Posterior cingulate gyrus (tissue), 11 donors: ENCODE measurements around the gene HIRA.

Experiments
- DNase-seq, 10 donors: peaks; one replicate each; pipeline versions ENCODE4 v3.0.0 to v3.0.0-alpha.2; 2020 to 2021; ENCODE audit warnings: mixed read lengths in 3 of 10
- intact Hi-C: fragments of 100-400 bp; cut with DNase I; formaldehyde crosslinking; loops from one replicate; pipeline ENCODE4 v1.15.1; 2023

The HIRA gene

DNA sequence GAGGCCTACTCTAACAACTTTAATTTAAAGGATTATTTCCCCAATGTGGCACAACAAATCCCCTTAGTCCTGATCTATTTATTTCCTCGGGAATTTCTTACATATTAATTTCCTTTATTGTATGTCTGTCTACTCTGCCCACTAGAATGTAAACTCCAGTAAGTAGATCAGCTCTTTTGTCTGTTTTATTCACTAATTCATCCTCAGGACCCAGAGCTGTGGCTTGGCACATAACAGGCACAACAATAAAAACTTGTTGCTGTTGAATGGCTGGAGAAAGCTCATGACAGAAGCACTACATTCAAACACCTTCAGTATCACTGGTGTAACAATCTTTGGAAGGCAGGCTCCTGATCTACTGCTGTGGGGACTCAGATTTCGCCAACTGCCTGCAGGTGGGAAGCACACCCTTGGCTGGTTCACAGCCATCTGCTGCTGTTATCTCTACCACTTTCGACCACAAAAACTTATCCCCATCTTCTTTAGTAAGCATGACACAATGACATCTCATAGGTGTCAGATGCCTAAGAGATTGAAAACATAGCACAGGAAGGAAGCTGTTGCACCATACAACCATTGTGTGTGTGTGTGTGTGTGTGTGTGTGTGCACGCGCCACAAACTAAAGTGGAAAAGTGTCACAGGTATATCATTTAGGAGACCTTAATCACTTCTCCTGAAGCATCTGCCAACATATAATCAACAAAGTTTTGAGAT, 11.9 kb downstream of the HIRA start:
- intact Hi-C loops: no loop called here
- DNase-seq: no peak

DNA sequence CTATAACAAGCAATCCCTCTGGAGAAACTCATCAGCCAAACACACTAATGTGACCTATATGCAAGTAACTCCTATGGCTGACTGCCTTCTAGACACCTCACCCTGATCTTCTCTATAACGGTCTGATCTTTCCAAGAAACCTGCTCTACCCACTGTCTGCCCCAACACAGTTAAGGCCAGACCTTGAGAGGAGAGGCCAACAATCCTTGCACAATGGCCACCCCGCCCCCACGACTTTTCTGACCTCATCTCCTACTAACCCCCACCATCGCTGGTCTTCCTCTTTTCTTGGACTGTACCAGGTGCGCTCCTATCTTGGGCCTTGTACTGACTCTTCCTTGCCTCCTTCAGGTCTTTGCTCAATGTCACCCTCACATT, 12.5 kb downstream of the HIRA start:
- intact Hi-C loops: no loop called here
- DNase-seq: no peak

DNA sequence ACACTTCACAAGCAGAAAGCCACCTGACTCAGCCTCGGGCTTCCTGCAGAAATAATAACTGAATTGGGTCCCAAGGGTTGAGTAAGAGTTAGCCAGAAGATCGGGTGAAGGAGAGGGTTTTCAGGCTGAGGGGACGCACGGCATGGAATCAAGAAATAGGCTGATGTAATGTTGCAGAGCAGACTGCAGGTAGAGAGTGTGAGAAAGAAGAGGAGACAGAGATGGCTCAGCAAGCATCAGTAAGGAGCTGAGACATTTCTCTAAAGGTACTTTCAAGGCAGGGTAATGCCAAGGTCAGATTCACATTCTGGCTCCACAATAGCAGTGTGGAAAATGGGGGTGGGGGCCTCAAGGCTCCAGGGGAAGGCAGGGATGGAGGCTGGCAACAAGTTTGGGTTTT, 18.6 kb downstream of the HIRA start:
- intact Hi-C loops: no loop called here

DNA sequence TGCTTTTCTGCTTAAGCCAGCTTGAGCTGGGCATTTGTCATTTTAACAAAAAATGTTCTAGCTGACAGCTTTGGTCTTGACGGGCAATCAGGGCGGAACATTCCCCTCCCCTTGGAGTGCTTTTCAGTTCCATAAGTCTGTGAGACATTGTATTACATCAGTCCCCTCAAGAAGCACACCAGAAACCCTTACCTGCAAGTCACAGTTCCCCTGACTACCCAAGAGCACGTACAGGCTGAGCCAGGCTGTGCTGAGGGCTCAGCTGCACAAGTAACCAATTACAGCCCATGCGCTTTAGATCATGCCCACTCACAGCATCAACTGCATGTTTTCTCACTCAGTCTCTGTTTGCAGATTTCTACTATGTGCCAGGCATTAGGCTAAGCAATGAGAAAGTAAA, 19.1 kb downstream of the HIRA start:
- intact Hi-C loops: no loop called here
- DNase-seq: peak in 1 of 10 donors; percentile 35

More for the DNA sequence above, 18.6 kb downstream of the HIRA start:
- DNase-seq: peak in 1 of 10 donors; percentile 12

DNA sequence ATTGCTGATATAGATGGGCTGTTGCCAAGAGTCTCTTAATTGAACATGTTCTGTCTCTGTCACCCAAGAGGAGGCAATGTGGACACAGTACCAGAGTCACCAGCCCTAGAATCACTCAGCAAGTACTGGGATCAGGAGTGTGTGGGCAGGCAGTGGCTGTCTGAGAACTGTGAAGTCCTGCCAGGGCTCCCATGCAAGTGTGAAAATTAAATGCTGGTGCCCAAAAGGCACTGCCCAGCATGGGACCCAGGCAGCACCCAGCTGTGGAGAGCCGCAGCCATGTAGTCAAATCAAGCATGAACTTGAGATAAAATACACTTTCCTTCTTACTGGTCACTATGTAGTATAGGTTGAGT, 19.9 kb downstream of the HIRA start:
- DNase-seq: peak in 2 of 10 donors; percentile 77 to 86
- intact Hi-C loops: no loop called here

DNA sequence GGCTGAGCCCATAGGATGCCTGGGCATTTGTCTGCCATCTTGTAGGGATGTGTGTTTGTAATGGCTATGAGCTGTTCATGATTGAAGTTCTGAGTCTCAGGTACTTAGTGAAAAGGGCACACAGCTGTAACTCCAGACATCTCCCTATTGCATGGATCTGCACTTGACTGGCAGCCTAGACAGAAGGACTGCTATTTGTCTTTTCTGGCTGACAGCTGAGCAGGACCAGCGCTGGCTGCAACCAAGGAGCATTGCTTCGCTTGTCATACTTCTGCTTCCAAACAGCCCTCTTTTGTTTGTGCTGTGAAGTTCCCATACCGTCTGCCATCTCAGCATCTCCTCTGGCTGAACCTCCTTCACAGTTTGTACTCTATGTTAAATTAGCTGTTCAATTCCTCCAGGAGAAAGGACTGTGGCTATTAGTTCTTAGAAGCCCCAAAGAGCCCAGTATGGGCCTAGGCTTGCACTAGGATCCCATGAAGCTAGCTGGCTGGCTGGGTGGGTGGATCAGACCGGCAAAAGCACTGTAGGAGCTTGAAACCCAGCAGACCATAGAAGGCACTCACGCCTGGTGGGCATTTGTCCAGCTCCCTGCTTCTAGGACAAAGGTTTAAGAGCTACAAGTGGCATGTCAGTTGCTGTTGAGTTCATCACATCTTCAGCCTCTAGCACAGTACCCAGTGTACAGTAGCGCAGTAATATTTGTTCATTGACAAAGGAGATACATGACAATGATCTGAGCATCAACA, 20.4 kb downstream of the HIRA start:
- intact Hi-C loops: no loop called here
- DNase-seq: peak in 1 of 10 donors; percentile 77

DNA sequence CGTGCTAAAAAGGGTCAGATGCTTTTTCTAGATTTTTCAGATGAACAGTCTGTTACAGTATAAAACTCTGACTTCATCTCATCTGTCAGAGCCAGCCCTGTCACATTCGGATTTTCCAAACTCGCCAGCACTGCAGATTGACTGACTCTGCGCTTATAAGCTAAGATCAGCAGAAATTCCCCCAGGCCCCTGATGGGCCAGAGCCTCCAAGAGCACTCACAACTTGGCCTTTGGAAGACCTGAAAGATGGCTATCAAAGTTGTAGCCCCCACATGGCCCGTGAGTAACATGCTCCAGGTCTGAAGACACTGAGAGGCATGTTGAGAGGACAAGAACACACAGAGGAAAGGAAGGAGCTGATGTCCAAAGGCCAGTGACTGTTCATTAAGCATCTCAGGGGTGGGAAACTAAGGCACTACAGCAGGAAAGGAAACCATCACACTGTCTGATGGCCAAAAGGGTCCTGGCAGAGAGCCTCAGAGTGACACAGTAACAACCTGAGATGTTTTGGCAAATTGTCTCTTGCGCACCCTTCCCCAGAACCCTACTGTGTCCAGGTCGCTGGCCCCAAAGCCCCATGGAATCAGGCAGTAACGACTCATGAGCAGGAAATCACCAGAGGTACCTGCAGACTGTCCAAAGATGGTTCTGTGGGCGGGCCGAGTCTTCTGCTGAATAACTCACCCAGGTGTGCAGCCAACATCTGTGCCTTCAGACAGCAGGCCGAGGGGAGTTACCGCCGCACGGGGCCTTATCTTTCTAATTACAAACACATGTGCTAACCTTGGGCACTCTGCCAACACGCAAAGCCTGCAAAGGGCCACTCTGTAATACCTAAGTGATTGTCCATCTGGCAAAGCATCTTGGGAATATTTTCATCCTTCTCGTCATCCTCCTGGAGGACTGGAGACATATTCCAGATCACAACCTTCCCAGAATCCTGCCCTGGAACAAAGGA, 23.6 kb downstream of the HIRA start:
- intact Hi-C loops: no loop called here
- peak in 2 of 10 donors; percentile 47 to 59 for DNase-seq

DNA sequence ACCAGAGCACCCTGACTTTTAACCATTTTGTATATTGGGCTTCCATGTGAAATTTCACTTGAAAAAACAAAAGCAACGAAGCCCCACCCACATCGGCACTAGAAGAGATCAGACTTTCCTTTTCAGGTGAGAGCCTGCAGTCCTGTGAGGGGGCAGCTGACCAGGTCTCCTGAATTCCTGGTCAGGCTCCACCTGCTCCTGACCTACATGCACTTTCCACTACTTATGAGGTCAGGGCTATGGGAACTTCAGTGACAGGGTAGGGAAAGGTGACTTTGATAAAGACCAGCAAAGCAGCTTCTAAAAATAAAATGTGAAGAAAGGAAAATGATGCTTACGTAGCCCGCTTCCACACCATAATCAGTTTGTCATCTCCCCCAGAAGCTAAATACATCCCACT, 24.7 kb downstream of the HIRA start:
- DNase-seq: no peak
- intact Hi-C loops: no loop called here

DNA sequence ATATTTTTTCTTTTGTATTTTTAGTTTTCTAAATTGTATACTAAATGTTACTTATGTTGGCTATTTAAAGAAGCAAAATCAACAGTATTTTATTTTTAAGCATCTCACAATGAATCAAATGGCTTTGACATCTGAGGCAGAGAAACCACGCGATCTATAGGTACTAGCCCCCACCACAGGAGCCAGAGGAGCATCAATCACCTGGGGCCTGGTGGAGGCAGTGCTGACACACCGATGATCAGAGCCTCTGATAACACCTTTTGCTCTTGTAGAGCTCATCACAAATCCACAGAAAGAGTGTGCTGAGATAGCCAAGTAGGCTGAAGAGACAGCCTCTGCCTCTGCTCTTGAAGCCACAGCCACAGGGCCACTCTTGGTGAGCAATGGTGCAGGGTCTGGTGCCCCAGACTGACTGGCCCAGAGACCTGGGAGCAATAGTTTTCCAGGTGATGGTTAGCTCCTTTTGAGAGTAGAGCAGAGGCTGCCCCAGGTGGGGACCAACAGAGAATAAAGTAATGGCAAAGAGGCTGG, 25.2 kb downstream of the HIRA start:
- intact Hi-C loops: no loop called here
- DNase-seq: no peak

DNA sequence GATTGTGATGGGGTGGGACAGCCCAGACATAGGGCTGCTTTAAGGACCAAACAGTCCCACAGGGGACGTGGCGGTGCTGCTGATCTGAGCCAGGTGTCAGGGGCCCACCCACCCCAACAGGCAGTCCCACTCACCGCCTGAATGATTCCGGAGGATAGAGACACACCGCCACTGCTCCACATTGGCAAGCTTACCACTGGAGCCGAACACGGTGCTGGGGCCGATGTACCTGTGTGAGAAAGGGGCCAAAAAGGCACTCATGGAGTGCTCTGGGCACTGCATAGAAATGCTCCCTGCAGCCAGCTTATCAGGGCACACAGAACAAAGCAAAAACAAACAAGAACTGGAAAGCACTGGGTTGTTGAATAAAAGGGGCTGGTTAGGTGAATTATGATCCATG, 25.9 kb downstream of the HIRA start:
- intact Hi-C loops: no loop called here

DNA sequence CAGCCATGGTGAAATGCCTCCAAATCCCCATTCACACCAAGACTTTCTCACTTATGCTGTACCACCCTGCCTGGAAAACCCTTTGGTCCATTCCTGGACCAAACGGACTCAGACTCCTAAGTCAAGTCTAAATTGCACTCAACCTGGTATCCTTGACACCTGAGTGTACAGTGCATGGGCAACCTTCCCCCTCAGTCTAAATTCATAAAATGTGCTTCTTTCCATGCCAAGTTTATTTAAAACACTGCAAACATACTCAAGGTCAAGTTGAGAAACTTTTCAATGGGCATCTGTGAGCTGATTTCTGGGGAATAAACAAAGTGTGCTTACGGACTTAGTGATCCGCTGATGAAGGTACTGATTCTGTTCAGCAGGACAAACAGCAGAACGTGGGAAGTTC, 26.4 kb downstream of the HIRA start:
- intact Hi-C loops: no loop called here
- no peak for DNase-seq

More for the DNA sequence above, 25.9 kb downstream of the HIRA start:
- DNase-seq: peak in 1 of 10 donors; percentile 52

DNA sequence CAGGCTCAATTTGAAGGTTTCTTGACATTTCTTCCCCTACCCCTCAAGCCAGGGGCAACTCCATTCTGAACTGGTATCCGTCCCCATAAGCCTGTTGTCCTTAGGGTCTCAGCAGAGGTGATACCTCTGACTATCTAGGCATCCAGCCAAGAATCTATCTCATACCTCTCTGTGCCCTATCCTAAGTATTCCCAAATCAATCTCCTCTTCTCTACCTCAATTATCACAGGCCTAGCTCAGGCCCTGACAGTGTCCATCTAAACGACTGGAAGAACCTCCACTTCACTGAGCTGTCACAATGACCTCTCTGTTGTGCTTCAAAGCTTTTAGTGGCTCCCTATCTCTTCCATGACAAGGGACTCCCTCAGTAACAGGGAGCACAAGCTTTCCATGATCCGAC, 26.9 kb downstream of the HIRA start:
- intact Hi-C loops: no loop called here

DNA sequence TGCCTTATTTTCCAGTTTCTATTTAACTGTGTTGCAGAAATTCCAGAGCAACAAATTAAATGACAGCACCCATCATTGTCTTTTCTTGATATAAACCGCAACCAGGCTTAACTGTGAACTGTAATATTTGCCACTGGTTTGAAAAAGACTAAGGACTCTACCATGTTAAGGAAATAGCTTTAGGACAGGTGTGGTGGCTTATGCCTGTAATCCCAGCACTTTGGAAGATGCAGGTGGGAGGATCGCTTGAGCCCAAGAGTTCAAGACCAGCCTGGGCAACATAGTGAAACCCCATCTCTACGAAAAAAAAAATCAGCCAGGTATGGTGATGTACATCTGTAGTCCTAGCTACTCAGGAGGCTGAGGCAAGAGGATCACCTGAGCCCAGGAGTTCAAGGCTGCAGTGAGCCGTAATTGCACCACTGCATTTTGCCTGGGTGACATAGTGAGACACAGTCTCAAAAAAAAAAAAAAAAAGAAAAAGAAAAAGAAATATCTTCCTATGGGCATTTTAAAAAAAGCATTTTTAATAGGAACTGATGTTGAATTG, 28.8 kb downstream of the HIRA start:
- DNase-seq: no peak
- intact Hi-C loops: no loop called here

More for the DNA sequence above, 26.9 kb downstream of the HIRA start:
- no peak for DNase-seq

DNA sequence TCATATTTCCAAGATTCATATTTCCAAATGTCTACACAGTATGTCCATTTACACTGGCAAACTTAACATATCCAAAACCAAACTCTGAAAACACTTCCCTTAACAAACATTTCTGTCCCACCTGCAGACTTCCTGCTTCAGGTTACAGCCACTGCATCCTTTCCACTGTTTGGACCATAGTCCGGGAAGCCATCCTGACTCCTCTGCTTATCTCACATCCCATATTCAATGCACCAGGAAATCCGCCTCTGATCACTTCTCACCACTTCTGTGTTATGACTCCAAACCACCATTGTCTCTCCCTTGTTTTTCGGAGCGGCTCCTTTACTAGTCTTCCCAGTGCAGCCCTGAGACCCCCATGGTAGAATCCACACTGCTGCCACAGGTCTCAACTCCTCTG, 30.1 kb downstream of the HIRA start:
- intact Hi-C loops: no loop called here
- DNase-seq: no peak

DNA sequence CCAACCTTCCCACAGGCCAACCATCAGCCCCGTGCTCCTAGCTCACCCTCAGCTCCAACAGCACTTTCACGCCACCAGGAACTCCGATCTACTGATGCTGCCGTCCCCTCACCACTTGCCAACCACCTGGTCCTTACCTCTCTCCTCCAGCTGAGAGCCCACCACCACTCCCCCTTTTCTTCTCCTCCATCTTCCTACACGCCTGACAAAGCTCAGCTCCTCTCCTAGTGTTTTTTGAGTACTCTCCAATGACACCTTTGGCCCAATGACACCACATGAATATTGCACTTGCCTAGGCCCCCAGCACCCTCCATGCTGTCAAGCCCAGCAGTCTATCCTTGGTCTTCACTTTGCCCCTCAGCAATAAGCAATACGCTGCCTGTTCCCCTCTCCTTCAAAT, 30.7 kb downstream of the HIRA start:
- peak in 1 of 10 donors; percentile 37 for DNase-seq
- intact Hi-C loops: no loop called here

DNA sequence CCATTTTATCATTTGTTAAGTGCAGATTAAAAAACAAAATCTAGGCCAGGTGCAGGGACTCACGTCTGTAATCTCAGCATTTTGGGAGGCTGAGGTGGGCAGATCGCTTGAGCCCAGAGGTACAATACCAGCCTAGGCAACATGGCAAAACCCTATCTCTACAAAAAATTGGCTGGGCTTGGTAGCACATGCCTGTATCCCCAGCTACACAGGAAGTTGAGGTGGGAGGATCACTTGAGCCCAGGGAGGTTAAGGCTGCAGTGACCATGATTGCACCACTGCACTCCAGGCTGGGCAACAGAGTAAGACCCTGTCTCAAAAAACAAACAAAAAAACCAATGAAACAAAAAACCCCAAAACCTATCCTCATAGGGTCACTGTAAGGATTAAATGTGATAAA, 32.9 kb downstream of the HIRA start:
- intact Hi-C loops: no loop called here
- no peak for DNase-seq

DNA sequence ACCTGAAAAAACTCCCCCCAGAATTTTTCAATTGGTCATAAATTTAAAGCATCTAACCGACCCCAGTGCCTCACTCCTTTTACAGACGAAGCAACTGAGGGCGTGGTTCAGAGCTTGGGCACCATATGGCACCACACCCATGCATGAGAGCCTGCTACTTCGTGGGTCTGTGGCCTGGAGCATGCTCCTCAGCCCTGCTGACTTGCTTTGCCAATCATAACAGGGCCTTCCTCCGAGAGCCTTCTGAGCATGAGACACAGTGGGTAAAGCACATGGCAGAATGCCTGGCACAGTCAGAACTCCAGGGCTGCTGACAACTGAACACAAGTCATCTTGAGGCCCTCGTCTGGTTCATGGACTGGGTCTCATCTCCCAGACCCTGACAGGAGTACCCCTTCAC, 33.3 kb downstream of the HIRA start:
- no peak for DNase-seq

DNA sequence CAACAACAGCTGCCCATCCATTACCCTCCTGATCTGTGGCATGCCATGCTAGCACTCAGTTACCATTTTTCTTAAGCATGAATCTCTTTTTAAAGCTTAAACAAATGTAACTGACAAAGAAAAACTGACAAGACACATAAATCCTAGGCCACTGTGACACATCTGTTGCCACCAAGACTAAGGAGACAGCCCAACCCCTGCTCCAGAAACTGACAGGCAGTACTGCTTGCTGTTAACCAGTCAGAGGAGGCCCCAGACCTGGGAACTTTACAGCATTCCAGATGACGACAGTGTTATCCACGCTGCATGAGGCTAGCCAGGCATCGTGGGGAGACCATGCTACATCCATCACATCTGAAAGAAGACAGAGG, 33.8 kb downstream of the HIRA start:
- intact Hi-C loops: no loop called here
- no peak for DNase-seq

More for the DNA sequence above, 33.3 kb downstream of the HIRA start:
- intact Hi-C loops: no loop called here

DNA sequence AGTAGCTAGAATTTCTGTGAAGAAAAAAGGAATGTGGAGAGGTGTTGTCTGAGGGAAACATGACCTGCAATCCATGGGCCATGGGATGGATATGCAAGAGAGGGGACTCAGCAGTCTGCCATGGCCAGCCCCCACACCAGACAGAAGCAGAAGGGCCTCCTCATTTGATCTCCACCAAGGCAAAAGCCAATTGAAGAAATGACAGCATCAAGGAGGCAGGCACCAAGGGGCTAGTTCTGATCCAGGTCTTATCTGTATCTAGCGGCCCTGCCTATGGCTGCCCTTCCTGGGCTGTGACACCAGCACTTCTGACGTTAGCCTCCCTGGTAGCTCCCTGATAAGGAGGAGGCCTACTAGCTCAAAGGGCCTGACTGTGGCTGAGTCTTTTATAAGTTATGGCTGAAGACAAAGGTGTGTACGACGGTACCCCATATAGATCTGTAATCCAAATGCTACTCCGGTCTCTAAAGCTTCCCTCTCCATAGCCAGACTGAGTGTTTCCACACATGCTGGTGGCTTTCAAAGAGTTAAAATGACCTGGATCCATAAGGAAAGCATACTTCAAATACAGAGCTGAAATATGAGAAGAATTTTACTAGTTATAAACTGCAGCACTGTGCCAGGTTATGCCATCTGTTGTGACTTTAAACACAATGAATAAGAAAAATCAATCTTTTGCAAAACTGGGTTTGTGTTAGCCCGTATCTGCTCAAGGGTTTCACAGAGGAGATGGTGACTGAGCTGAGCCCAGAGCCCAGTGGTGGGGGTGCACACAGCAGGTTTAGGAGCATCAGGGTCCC, 34.4 kb downstream of the HIRA start:
- intact Hi-C loops: no loop called here
- DNase-seq: no peak

DNA sequence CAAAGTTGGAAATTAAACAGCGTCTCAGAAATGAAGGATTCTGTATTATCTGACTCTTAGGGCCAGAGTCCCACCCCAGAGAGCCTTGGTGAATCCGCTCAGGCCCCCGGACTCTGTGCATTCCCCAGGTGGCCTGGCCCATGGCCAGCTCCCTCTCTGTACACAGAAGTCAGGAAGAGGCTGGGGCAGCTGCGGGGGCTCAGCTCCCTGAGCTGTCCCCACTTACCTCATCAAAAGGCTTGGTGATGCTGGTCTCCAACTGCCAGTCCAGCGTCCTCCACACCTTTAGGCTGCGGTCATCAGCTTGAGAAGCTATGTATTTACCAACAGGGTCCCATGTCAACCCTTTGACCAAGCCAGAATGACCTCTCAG, 35.0 kb downstream of the HIRA start:
- intact Hi-C loops: no loop called here
- DNase-seq: no peak
